H9 (cell line): ENCODE measurements around the gene CETP. TPM values are rescaled to one million over a fixed set of nuclear protein-coding genes. Genes with fewer than 3 reads are reported as not detected.

ENCODE experiments used
- DNase-seq: peaks from one replicate; pipeline ENCODE4 v3.0.0-alpha.2; 2017
- H2AFZ ChIP-seq: one replicate; pipeline ENCODE4 v1.6.1; 2013; ENCODE audit warnings: mild to moderate bottlenecking, low read length, control low read depth, moderate library complexity
- H2AK5ac ChIP-seq: 2 replicates; pipeline ENCODE4 v1.6.1; 2013; ENCODE audit warnings: low read length, control low read depth, mixed read lengths; ENCODE audit not compliant: insufficient read length
- H2BK120ac ChIP-seq: one replicate; pipeline ENCODE4 v1.6.1; 2013; ENCODE audit warnings: low read depth, mild to moderate bottlenecking, low read length, control low read depth, inconsistent platforms; ENCODE audit not compliant: poor library complexity, severe bottlenecking
- H2BK12ac ChIP-seq: 2 replicates; pipeline ENCODE4 v1.6.1; 2013; ENCODE audit warnings: low read length, control low read depth, mixed read lengths, low read depth; ENCODE audit not compliant: insufficient read length
- H2BK15ac ChIP-seq: 2 replicates; pipeline ENCODE4 v1.6.1; 2013; ENCODE audit warnings: low read depth, low read length, control low read depth
- H2BK20ac ChIP-seq: one replicate; pipeline ENCODE4 v1.6.1; 2013; ENCODE audit warnings: low read depth, mild to moderate bottlenecking, low read length, control low read depth, inconsistent platforms; ENCODE audit not compliant: poor library complexity, severe bottlenecking
- H2BK5ac ChIP-seq: 2 replicates; pipeline ENCODE4 v1.6.1; 2013; ENCODE audit warnings: low read length, control low read depth, mixed read lengths; ENCODE audit not compliant: insufficient read length
- H3K14ac ChIP-seq: 2 replicates; pipeline ENCODE4 v1.6.1; 2013; ENCODE audit warnings: low read length, control low read depth; ENCODE audit not compliant: insufficient read depth
- H3K18ac ChIP-seq: 2 replicates; pipeline ENCODE4 v1.6.1; 2013; ENCODE audit warnings: low read depth, mild to moderate bottlenecking, mixed read lengths, low read length, control low read depth; ENCODE audit not compliant: insufficient read length
- H3K23ac ChIP-seq: 2 replicates; pipeline ENCODE4 v1.6.1; 2013; ENCODE audit warnings: low read length, control low read depth, mixed read lengths, low read depth; ENCODE audit not compliant: insufficient read length
- H3K23me2 ChIP-seq: 2 replicates; pipeline ENCODE4 v1.6.1; 2013; ENCODE audit warnings: low read depth, mild to moderate bottlenecking, mixed read lengths, low read length, control low read depth; ENCODE audit not compliant: insufficient read length, poor library complexity, severe bottlenecking
- H3K27ac ChIP-seq: 2 replicates; pipeline ENCODE4 v1.5.1; 2013; ENCODE audit warnings: low read length, control low read depth, mixed read lengths, low read depth; ENCODE audit not compliant: insufficient read length
- H3K27me3 ChIP-seq: 2 replicates; pipeline ENCODE4 v1.6.1; 2013; ENCODE audit warnings: low read length, control low read depth, inconsistent platforms; ENCODE audit not compliant: insufficient read depth
- H3K4ac ChIP-seq: 2 replicates; pipeline ENCODE4 v1.6.1; 2013; ENCODE audit warnings: low read depth, mild to moderate bottlenecking, control low read depth, inconsistent platforms, low read length, moderate library complexity
- H3K4me1 ChIP-seq: 2 replicates; pipeline ENCODE4 v1.6.1; 2013; ENCODE audit warnings: low read length, control low read depth, inconsistent platforms; ENCODE audit not compliant: insufficient read depth
- H3K4me2 ChIP-seq: 2 replicates; pipeline ENCODE4 v1.6.1; 2013; ENCODE audit warnings: low read length, control low read depth, mixed read lengths; ENCODE audit not compliant: insufficient read length, insufficient read depth
- H3K56ac ChIP-seq: 2 replicates; pipeline ENCODE4 v1.6.1; 2013; ENCODE audit warnings: low read depth, mild to moderate bottlenecking, mixed read lengths, low read length, control low read depth; ENCODE audit not compliant: insufficient read length
- H3K79me1 ChIP-seq: 2 replicates; pipeline ENCODE4 v1.6.1; 2013; ENCODE audit warnings: low read depth, mild to moderate bottlenecking, moderate library complexity, low read length, control low read depth, inconsistent platforms; ENCODE audit not compliant: insufficient read depth, poor library complexity, severe bottlenecking
- H3K79me2 ChIP-seq: 2 replicates; pipeline ENCODE4 v1.6.1; 2013; ENCODE audit warnings: low read length, control low read depth, inconsistent platforms; ENCODE audit not compliant: insufficient read depth
- H3K9ac ChIP-seq: 2 replicates; pipeline ENCODE4 v1.6.1; 2013; ENCODE audit warnings: low read length, control low read depth, mixed read lengths; ENCODE audit not compliant: insufficient read length; ENCODE audit errors: extremely low read depth
- H3K9me3 ChIP-seq: one replicate; pipeline ENCODE4 v1.6.1; 2013; ENCODE audit warnings: low read depth, low read length, inconsistent platforms; ENCODE audit not compliant: control insufficient read depth
- H3T11ph ChIP-seq: one replicate; pipeline ENCODE4 v1.6.1; 2013; ENCODE audit warnings: mild to moderate bottlenecking, low read length, control low read depth, inconsistent platforms
- H4K20me1 ChIP-seq: one replicate; pipeline ENCODE4 v1.6.1; 2013; ENCODE audit not compliant: control insufficient read depth, insufficient read length, insufficient read depth
- H4K5ac ChIP-seq: 2 replicates; pipeline ENCODE4 v1.6.1; 2013; ENCODE audit warnings: low read depth, mild to moderate bottlenecking, mixed read lengths, low read length, control low read depth; ENCODE audit not compliant: insufficient read length
- H4K8ac ChIP-seq: replicated peaks from 2 replicates; pipeline ENCODE4 v1.6.1; 2013; ENCODE audit warnings: low read length, control low read depth, mixed read lengths, low read depth; ENCODE audit not compliant: insufficient read length
- H4K91ac ChIP-seq: 2 replicates; pipeline ENCODE4 v1.6.1; 2013; ENCODE audit warnings: low read depth, mild to moderate bottlenecking, moderate library complexity, mixed read lengths, low read length, control low read depth; ENCODE audit not compliant: insufficient read length
- H3K27ac Mint-ChIP-seq, 3 experiments: 2 replicates in 2 of 3; 3 replicates in 1 of 3; pipeline ENCODE4 v1.8.0; 2020 to 2021; ENCODE audit warnings: mixed read lengths in 3 of 3, mild to moderate bottlenecking in 1 of 3, moderate library complexity in 1 of 3
- H3K27me3 Mint-ChIP-seq: 2 replicates; pipeline ENCODE4 v1.8.0; 2021; ENCODE audit warnings: low read depth, mild to moderate bottlenecking, moderate library complexity, mixed read lengths
- H3K36me3 Mint-ChIP-seq, 3 experiments: 2 replicates in 2 of 3; 3 replicates in 1 of 3; pipeline ENCODE4 v1.8.0; 2020 to 2021; ENCODE audit warnings: low read depth in 3 of 3, mixed read lengths in 3 of 3; ENCODE audit not compliant: insufficient read depth in 1 of 3
- H3K4me1 Mint-ChIP-seq, 2 experiments: 2 replicates each; pipeline ENCODE4 v1.8.0; 2020; ENCODE audit warnings: mixed read lengths in 2 of 2
- H3K4me3 Mint-ChIP-seq, 2 experiments: 2 replicates in 1 of 2; 3 replicates in 1 of 2; pipeline ENCODE4 v1.8.0; 2020 to 2021; ENCODE audit warnings: mild to moderate bottlenecking in 2 of 2, mixed read lengths in 2 of 2, moderate library complexity in 1 of 2
- H3K9me3 Mint-ChIP-seq, 2 experiments: 2 replicates in 1 of 2; 3 replicates in 1 of 2; pipeline ENCODE4 v1.8.0; 2020; ENCODE audit warnings: mild to moderate bottlenecking in 2 of 2, mixed read lengths in 2 of 2, moderate library complexity in 1 of 2
- WGBS: extraction: QIAGEN DNeasy Blood & Tissue Kit; methylation state at CpG from one replicate; pipeline ENCODE4 v1.1.7; 2013; ENCODE audit warnings: missing lambda C conversion rate, low lambda C conversion rate, mixed read lengths; ENCODE audit not compliant: insufficient read length; ENCODE audit errors: extremely low coverage; 5-methylcytosine and 5-hydroxymethylcytosine counted together
- total RNA-seq: library from RNA; stranded (reverse); gene quantifications from 2 replicates; pipeline ENCODE4 v1.2.1, GENCODE V29; 2021
- TF ChIP-seq, protein P1 (sequence below): fragments of 200-600 bp; sonication (generic); conservative IDR thresholded peaks from 3 replicates; pipeline ENCODE4 v1.8.0; 2021; ENCODE audit warnings: antibody characterized with exemption, mild to moderate bottlenecking

Gene CETP
- total RNA-seq, 1 experiment from 2014 or later: not detected

DNA sequence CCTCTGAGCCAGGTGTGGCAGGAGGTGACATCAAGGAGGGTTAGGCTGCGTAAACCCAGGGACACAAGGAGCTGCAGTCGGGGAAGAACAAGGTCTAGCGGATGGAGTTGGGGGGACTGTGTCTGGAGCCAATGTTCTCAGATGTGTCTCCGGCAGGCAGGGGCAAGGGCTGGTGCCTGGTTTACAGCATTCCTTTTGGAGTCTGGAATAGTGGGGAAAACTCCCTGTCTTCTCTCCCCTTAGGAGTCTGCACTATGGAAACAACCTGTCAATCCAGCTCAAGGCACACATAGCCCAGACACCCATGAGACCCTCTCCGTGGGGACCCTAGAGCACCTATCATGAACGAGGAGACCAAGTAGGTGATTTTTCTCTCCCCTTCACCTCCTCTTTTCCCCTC lies 55.1 kb downstream of the CETP start:
- Histone ChIP-seq H4K20me1 (no peaks in the 10 kb centered on the region), H3T11ph (no peak overlapping the region), H3K23ac (no peak overlapping the region), H2BK15ac (no peak overlapping the region), H4K91ac (no peak overlapping the region), H2AK5ac (no peak overlapping the region), H4K5ac (no peak overlapping the region), H2AFZ (no peak overlapping the region), H2BK5ac (no peak overlapping the region), H3K9me3 (no peaks in the 10 kb centered on the region), H3K79me1 (no peaks in the 10 kb centered on the region), H3K4me2 (no peak overlapping the region), H3K9ac (no peak overlapping the region), H3K27ac (no peak overlapping the region), H3K4me1 (no peaks in the 10 kb centered on the region), H3K56ac (no peak overlapping the region), H3K4ac (no peak overlapping the region), H3K23me2 (no peaks in the 10 kb centered on the region), H3K27me3 (no peaks in the 10 kb centered on the region), H3K79me2 (no peaks in the 10 kb centered on the region), H3K14ac (no peak overlapping the region; the same call in 1 of the 2 replicates), H2BK12ac (no peak overlapping the region), H2BK20ac (no peak overlapping the region), H2BK120ac (no peak overlapping the region), H3K18ac (no peak overlapping the region), H4K8ac (no peak overlapping the region)
- Mint-ChIP-seq H3K4me3 (no peak overlapping the region), H3K27me3 (no peaks in the 10 kb centered on the region; the same call in 1 of the 2 replicates), H3K36me3 (no peaks in the 10 kb centered on the region; a peak in 1 of 7 replicates), H3K27ac (no peak overlapping the region; a peak in 1 of 7 replicates), H3K4me1 (peaks cover 6 to 7% of the 10 kb centered on the region in 2 experiments), H3K9me3 (no peaks in the 10 kb centered on the region)
- DNase-seq: no peak
- TF ChIP-seq, protein P1, sequence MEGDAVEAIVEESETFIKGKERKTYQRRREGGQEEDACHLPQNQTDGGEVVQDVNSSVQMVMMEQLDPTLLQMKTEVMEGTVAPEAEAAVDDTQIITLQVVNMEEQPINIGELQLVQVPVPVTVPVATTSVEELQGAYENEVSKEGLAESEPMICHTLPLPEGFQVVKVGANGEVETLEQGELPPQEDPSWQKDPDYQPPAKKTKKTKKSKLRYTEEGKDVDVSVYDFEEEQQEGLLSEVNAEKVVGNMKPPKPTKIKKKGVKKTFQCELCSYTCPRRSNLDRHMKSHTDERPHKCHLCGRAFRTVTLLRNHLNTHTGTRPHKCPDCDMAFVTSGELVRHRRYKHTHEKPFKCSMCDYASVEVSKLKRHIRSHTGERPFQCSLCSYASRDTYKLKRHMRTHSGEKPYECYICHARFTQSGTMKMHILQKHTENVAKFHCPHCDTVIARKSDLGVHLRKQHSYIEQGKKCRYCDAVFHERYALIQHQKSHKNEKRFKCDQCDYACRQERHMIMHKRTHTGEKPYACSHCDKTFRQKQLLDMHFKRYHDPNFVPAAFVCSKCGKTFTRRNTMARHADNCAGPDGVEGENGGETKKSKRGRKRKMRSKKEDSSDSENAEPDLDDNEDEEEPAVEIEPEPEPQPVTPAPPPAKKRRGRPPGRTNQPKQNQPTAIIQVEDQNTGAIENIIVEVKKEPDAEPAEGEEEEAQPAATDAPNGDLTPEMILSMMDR: no peak
- WGBS: no CpG with 5 or more reads among the region's 6 CpGs
